ENCODE results near the gene KRTAP4-7. TPM values are rescaled to one million over a fixed set of nuclear protein-coding genes. Genes with fewer than 3 reads are reported as not detected.
"Not testable (repeated sequence)": the region's sequence is repeated elsewhere in the genome, so short reads cannot be mapped to it uniquely, and the experiment has no call there.

The KRTAP4-7 gene
- total and polyA plus RNA-seq, 2 experiments from 2014 or later = not detected

DNA sequence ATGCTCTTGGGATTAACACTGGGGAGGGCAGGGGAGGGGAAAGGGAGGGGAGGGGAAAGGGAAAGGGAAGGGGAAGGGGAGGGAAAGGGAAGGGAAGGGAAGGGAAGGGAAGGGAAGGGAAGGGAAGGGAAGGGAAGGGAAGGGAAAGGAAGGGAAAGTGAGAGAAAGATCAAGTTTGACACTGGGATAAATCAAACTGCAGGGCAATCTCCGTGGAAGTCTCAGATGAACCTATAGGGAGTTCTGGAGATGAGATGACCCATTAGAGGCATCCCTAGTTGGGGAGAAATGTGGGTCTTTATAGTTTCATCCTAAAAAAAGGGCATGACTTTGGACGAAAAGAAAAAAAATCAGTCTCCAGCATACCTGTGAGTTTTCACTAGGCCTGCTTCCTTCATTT, 37.8 kb downstream of the KRTAP4-7 start:
- TF ChIP-seq CTCF (IDR thresholded peaks at IDR 0.05; ENCODE audit: low read depth, low read length) = no peak
- H3K9me3 ChIP-seq (ENCODE audit: low read depth) = no peaks in the 10 kb centered on the region
- H3K4me3 ChIP-seq = no peak overlapping the region
- no peaks in the 10 kb centered on the region for H3K27me3 ChIP-seq
- no peaks in the 10 kb centered on the region for H3K4me1 ChIP-seq (ENCODE audit: low read depth)
- H3K36me3 ChIP-seq = no peaks in the 10 kb centered on the region
- no peak overlapping the region for H3K27ac ChIP-seq
- no peak for DNase-seq (ENCODE audit: low read depth in 1 of 2, low spot score in 1 of 2)

DNA sequence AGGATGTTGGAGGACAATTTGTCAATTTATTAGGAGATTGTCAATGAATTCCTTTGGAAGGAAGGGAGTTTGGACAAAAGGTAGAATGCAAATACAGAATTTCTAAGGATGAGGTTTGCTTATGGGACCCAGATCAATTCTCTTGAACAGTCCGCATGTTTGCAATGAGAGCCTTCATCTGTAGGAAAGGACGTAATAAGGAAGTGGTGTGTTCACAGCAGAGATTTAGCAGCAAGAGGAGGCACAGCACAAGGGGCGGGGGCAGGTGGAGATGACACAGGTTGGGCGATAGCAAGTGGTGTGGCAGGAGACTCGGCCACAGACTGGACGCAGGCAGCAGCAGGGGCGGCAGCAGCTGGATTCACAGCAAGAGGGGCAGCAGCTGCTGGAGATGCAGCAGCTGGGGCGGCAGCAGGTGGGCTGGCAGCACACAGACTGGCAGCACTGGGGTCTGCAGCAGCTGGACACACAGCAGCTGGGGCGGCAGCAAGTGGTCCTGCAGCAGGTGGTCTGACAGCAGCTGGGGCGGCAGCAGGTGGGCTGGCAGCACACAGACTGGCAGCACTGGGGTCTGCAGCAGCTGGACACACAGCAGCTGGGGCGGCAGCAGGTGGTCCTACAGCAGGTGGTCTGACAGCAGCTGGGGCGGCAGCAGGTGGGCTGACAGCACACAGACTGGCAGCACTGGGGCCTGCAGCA, 39.5 kb downstream of the KRTAP4-7 start:
- DNase-seq (ENCODE audit: low read depth in 1 of 2, low spot score in 1 of 2); H3K36me3 ChIP-seq; H3K27me3 ChIP-seq; H3K27ac ChIP-seq; H3K4me3 ChIP-seq; H3K9me3 ChIP-seq (ENCODE audit: low read depth); H3K4me1 ChIP-seq (ENCODE audit: low read depth): not testable (repeated sequence)

- DNase-seq (ENCODE audit: low read depth in 1 of 2, low spot score in 1 of 2); H3K27me3 ChIP-seq; H3K36me3 ChIP-seq; H3K4me3 ChIP-seq; H3K9me3 ChIP-seq (ENCODE audit: low read depth); H3K4me1 ChIP-seq (ENCODE audit: low read depth); H3K27ac ChIP-seq: not testable (repeated sequence)
Measured at GRCh38 chr17:41123991-41124371, 40.0 kb downstream of the KRTAP4-7 start, which contains the start of gene KRTAP4-12. TSS of gene KRTAP4-12 (minus strand) at chr17:41124182. CDS start at chr17:41124122, 60 bp downstream.

DNA sequence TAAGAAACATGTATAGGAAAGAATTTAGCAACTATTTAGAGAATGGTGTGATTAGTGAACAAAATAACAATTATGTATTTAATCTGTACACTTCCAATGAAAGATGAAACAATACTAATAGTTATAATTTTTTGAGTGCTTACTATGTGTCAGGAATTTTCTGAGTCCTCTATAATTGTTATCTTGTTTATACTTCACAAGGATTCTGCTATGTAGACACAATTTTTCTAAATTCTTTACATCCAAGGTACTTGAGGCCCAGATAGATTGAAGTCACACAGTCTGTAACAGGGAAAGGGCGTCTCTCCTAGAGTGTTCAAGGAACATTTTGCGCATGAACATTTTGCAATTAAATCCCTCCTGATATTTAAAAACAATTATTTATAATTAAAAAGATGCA, 41.1 kb downstream of the KRTAP4-7 start:
- H3K27me3 ChIP-seq = no peaks in the 10 kb centered on the region
- no peak overlapping the region for H3K27ac ChIP-seq

DNA sequence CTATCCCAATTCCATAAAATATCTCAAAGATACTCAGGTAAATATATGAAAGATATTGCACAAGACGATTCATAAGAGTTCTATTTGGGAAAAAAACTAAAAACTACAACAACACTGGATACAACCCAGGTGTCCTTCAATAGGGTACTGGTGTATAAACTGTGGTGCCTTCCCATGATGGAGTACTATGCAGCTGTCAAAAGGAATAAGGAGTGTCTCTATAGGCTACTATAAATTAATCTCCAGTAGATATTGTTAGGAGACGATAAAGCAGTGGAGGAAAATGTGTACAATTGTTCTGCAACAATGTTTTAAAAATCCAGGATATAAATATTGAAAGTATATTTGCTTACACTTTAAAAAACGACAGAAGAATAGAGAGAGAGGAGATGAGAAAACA, 42.5 kb downstream of the KRTAP4-7 start:
- H3K9me3 ChIP-seq (ENCODE audit: low read depth) = no peaks in the 10 kb centered on the region
- H3K27ac ChIP-seq = no peak overlapping the region
- no peaks in the 10 kb centered on the region for H3K36me3 ChIP-seq
- H3K27me3 ChIP-seq = no peaks in the 10 kb centered on the region
- no peak for DNase-seq (ENCODE audit: low read depth in 1 of 2, low spot score in 1 of 2)
- no peak for TF ChIP-seq CTCF (IDR thresholded peaks at IDR 0.05; ENCODE audit: low read depth, low read length)
- no peak overlapping the region for H3K4me3 ChIP-seq
- no peaks in the 10 kb centered on the region for H3K4me1 ChIP-seq (ENCODE audit: low read depth)

More for the DNA sequence above, 41.1 kb downstream of the KRTAP4-7 start:
- Histone ChIP-seq H3K4me1 (ENCODE audit: low read depth) (no peaks in the 10 kb centered on the region), H3K9me3 (ENCODE audit: low read depth) (no peaks in the 10 kb centered on the region), H3K4me3 (no peak overlapping the region), H3K36me3 (no peaks in the 10 kb centered on the region)
- DNase-seq (ENCODE audit: low read depth in 1 of 2, low spot score in 1 of 2) = no peak
- TF ChIP-seq CTCF (IDR thresholded peaks at IDR 0.05; ENCODE audit: low read depth, low read length) = no peak

DNA sequence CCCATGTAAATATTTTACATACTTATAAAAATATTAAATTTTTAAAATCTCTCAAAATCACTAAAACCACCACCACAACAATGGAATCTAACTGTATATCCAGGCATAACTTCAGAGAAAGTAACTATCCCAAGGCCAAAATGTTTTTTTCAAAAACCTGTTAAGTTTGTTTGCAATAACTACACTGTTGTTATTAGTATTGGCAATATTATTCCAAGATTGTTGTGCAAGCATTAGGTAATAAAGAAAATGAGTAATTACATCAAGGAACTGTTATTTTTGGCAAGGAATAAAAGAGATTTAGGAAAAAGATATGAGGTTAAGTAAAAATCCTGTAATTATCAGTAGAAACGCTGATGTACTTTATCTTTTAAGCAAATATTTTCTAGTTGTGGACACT, 43.4 kb downstream of the KRTAP4-7 start:
- Histone ChIP-seq H3K4me1 (ENCODE audit: low read depth) (no peaks in the 10 kb centered on the region), H3K36me3 (no peaks in the 10 kb centered on the region), H3K27ac (no peak overlapping the region), H3K27me3 (no peaks in the 10 kb centered on the region), H3K4me3 (no peak overlapping the region), H3K9me3 (ENCODE audit: low read depth) (no peaks in the 10 kb centered on the region)
- TF ChIP-seq CTCF (IDR thresholded peaks at IDR 0.05; ENCODE audit: low read depth, low read length) = no peak
- no peak for DNase-seq (ENCODE audit: low read depth in 1 of 2, low spot score in 1 of 2)
